ENCODE data around the gene ACTMAP.

GRCh38 chr19:40798683-40799557 lies 48.6 kb upstream of the ACTMAP start, which contains the start of gene EGLN2:
- TF ChIP-seq EZH2 (IDR thresholded peaks at IDR 0.05; ENCODE audit: borderline replicate concordance) (no peak), CTCF (IDR thresholded peaks at IDR 0.05; ENCODE audit: poor library complexity) (no peak)
